IMR-90 (cell line): ENCODE data around the gene KCNK4. TPM values are rescaled to one million over a fixed set of nuclear protein-coding genes. Genes with fewer than 3 reads are reported as not detected.
A peak's percentile ranks its signal among the peaks of the same experiment; 100 is the strongest.

Source experiments
- ATAC-seq: fragments of 200-7000 bp; cut with Tn5 transposase; 2 replicates; pipeline ENCODE4 v1.9.1; 2020; ENCODE audit warnings: low read depth, mild to moderate bottlenecking, moderate library complexity
- BruUV-seq: library from RNA; stranded (reverse); fragments of 400-500 nt; replicated peaks from 2 replicates; lab custom pipeline; 2021; lab: Mats Ljungman, UMichigan
- CTCF ChIA-PET: fragments of 300-600 bp; formaldehyde crosslinking; extraction: SDS; loops from one replicate; lab custom pipeline; 2021; ENCODE audit warnings: antibody characterized with exemption; lab: Yijun Ruan, JAX
- POLR2A ChIA-PET: fragments of 300-600 bp; sonication (Branson Sonifier 250); formaldehyde crosslinking; loops from one replicate; lab custom pipeline; 2022; ENCODE audit warnings: antibody characterized with exemption; ENCODE audit not compliant: unreplicated experiment; lab: Charles Lee
- DNase-seq: peaks from one replicate; pipeline ENCODE4 v3.0.0; 2013
- H2AFZ ChIP-seq: replicated peaks from 2 replicates; pipeline ENCODE3; 2013; ENCODE audit warnings: low read length, mild to moderate bottlenecking; ENCODE audit not compliant: poor library complexity
- H2AK5ac ChIP-seq: 2 replicates; pipeline ENCODE4 v1.6.1; 2013; ENCODE audit warnings: low read depth, low read length, inconsistent platforms
- H2AK9ac ChIP-seq: replicated peaks from 2 replicates; pipeline ENCODE3; 2013; ENCODE audit warnings: mild to moderate bottlenecking, low read depth, low read length, moderate library complexity; ENCODE audit not compliant: poor library complexity
- H2BK120ac ChIP-seq: 2 replicates; pipeline ENCODE4 v1.6.1; 2013; ENCODE audit warnings: low read depth, low read length, inconsistent platforms
- H2BK15ac ChIP-seq: 3 replicates; pipeline ENCODE4 v1.6.1; 2013; ENCODE audit warnings: low read depth, low read length, inconsistent platforms
- H2BK20ac ChIP-seq: 2 replicates; pipeline ENCODE4 v1.6.1; 2013; ENCODE audit warnings: low read depth, mild to moderate bottlenecking, inconsistent platforms, low read length, moderate library complexity
- H2BK5ac ChIP-seq: 2 replicates; pipeline ENCODE4 v1.6.1; 2013; ENCODE audit warnings: mild to moderate bottlenecking, low read depth, low read length, inconsistent platforms; ENCODE audit not compliant: poor library complexity, severe bottlenecking
- H3K14ac ChIP-seq: replicated peaks from 2 replicates; pipeline ENCODE4 v1.6.1; 2013; ENCODE audit warnings: low read depth, low read length, inconsistent platforms
- H3K18ac ChIP-seq: 2 replicates; pipeline ENCODE4 v1.6.1; 2013; ENCODE audit warnings: low read depth, low read length, control low read depth
- H3K23ac ChIP-seq: 2 replicates; pipeline ENCODE4 v1.6.1; 2013; ENCODE audit warnings: low read depth, low read length, inconsistent platforms
- H3K27ac ChIP-seq: 2 replicates; pipeline ENCODE4 v1.5.1; 2013; ENCODE audit warnings: mild to moderate bottlenecking, control low read depth, low read length; ENCODE audit not compliant: insufficient read depth
- H3K27me3 ChIP-seq: 2 replicates; pipeline ENCODE4 v1.6.1; 2013; ENCODE audit warnings: low read length; ENCODE audit not compliant: control insufficient read depth, insufficient read depth
- H3K36me3 ChIP-seq: 2 replicates; pipeline ENCODE4 v1.6.1; 2013; ENCODE audit warnings: low read length, mixed read lengths; ENCODE audit not compliant: control insufficient read depth, insufficient read depth
- H3K4ac ChIP-seq: 2 replicates; pipeline ENCODE4 v1.6.1; 2013; ENCODE audit warnings: low read depth, low read length, inconsistent platforms
- H3K4me1 ChIP-seq: 2 replicates; pipeline ENCODE4 v1.6.1; 2013; ENCODE audit warnings: low read length, mixed read lengths; ENCODE audit not compliant: control insufficient read depth, insufficient read depth
- H3K4me2 ChIP-seq: 2 replicates; pipeline ENCODE4 v1.6.1; 2013; ENCODE audit warnings: low read depth, mild to moderate bottlenecking, control low read depth, low read length, moderate library complexity
- H3K4me3 ChIP-seq: 2 replicates; pipeline ENCODE4 v1.5.1; 2013; ENCODE audit warnings: low read depth, mild to moderate bottlenecking, control low read depth, low read length, moderate library complexity; ENCODE audit not compliant: insufficient read depth
- H3K56ac ChIP-seq: 2 replicates; pipeline ENCODE4 v1.6.1; 2013; ENCODE audit warnings: low read length, inconsistent platforms; ENCODE audit not compliant: insufficient read depth; ENCODE audit errors: extremely low read depth
- H3K79me1 ChIP-seq, 2 experiments: 2 replicates each; pipeline ENCODE4 v1.6.1; 2013; ENCODE audit warnings: low read length in 2 of 2, inconsistent platforms in 1 of 2, low read depth in 1 of 2
- H3K9ac ChIP-seq: 2 replicates; pipeline ENCODE4 v1.6.1; 2013; ENCODE audit warnings: low read depth, low read length, control low read depth
- H3K9me1 ChIP-seq: 2 replicates; pipeline ENCODE4 v1.6.1; 2013; ENCODE audit warnings: low read length, inconsistent platforms; ENCODE audit not compliant: insufficient read depth
- H3K9me3 ChIP-seq: 2 replicates; pipeline ENCODE4 v1.6.1; 2013; ENCODE audit warnings: low read length; ENCODE audit not compliant: control insufficient read depth, insufficient read depth
- H4K20me1 ChIP-seq: 2 replicates; pipeline ENCODE4 v1.6.1; 2013; ENCODE audit warnings: low read length, inconsistent platforms; ENCODE audit not compliant: insufficient read depth
- H4K5ac ChIP-seq: 2 replicates; pipeline ENCODE4 v1.6.1; 2013; ENCODE audit warnings: mild to moderate bottlenecking, low read depth, low read length, control low read depth
- H4K8ac ChIP-seq, 2 experiments: 2 replicates each; pipeline ENCODE4 v1.6.1; 2013; ENCODE audit warnings: low read depth in 2 of 2, low read length in 2 of 2, control low read depth in 1 of 2, inconsistent platforms in 1 of 2
- H4K91ac ChIP-seq: 2 replicates; pipeline ENCODE4 v1.6.1; 2013; ENCODE audit warnings: low read depth, low read length, inconsistent platforms; ENCODE audit not compliant: insufficient read depth
- BHLHE40 ChIP-seq: fragments of 150-350 bp; IDR thresholded peaks from 2 replicates; pipeline ENCODE4 v1.6.1; 2016; ENCODE audit warnings: mild to moderate bottlenecking, low read depth, low read length
- CEBPB ChIP-seq: IDR thresholded peaks from 2 replicates; pipeline ENCODE4 v1.6.1; 2012; ENCODE audit warnings: low read depth, low read length, improper control_type of control experiment
- CHD1 ChIP-seq: IDR thresholded peaks from 2 replicates; pipeline ENCODE4 v1.6.1; 2012; ENCODE audit warnings: low read depth, low read length, improper control_type of control experiment
- ELK1 ChIP-seq: fragments of 150-350 bp; IDR thresholded peaks from 2 replicates; pipeline ENCODE4 v1.6.1; 2016; ENCODE audit warnings: low read depth, mild to moderate bottlenecking, low read length, moderate library complexity, borderline replicate concordance
- FOS ChIP-seq: fragments of 150-350 bp; IDR thresholded peaks from 2 replicates; pipeline ENCODE4 v1.6.1; 2016; ENCODE audit warnings: low read depth, low read length
- MAFK ChIP-seq: IDR thresholded peaks from 2 replicates; pipeline ENCODE4 v1.6.1; 2012; ENCODE audit warnings: low read depth, low read length, improper control_type of control experiment
- MXI1 ChIP-seq: IDR thresholded peaks from 2 replicates; pipeline ENCODE4 v1.6.1; 2012; ENCODE audit warnings: low read depth, mild to moderate bottlenecking, low read length, moderate library complexity, borderline replicate concordance
- POLR2A ChIP-seq: IDR thresholded peaks from 2 replicates; pipeline ENCODE4 v1.6.1; 2012; ENCODE audit warnings: mild to moderate bottlenecking, low read depth, low read length
- RAD21 ChIP-seq: IDR thresholded peaks from 2 replicates; pipeline ENCODE4 v1.6.1; 2012; ENCODE audit warnings: low read length, improper control_type of control experiment
- RCOR1 ChIP-seq: IDR thresholded peaks from 2 replicates; pipeline ENCODE4 v1.6.1; 2012; ENCODE audit warnings: mild to moderate bottlenecking, low read length, improper control_type of control experiment; ENCODE audit not compliant: insufficient replicate concordance
- RFX5 ChIP-seq: IDR thresholded peaks from 2 replicates; pipeline ENCODE4 v1.8.0; 2012; ENCODE audit warnings: low read depth, mild to moderate bottlenecking, low read length, moderate library complexity
- SMC3 ChIP-seq: fragments of 150-350 bp; IDR thresholded peaks from 2 replicates; pipeline ENCODE4 v1.6.1; 2016; ENCODE audit warnings: low read depth, mild to moderate bottlenecking, antibody characterized with exemption, low read length, moderate library complexity
- USF2 ChIP-seq: fragments of 150-350 bp; IDR thresholded peaks from 2 replicates; pipeline ENCODE4 v1.6.1; 2017; ENCODE audit warnings: mild to moderate bottlenecking, antibody characterized with exemption, low read length, low read depth
- WGBS, 2 experiments: methylation state at CpG; one replicate each; pipeline versions ENCODE4 v1.1.5 to v1.1.7; 2013; ENCODE audit warnings: missing lambda C conversion rate in 2 of 2; ENCODE audit not compliant: insufficient read length in 1 of 2; ENCODE audit errors: extremely low coverage in 2 of 2; 5-methylcytosine and 5-hydroxymethylcytosine counted together
- dilution Hi-C: fragments of 300-500 bp; cut with HindIII; formaldehyde crosslinking; loops from one replicate; pipeline ENCODE4 v1.14.3; 2018; ENCODE audit warnings: low sequenced_read_pairs; ENCODE audit not compliant: unreplicated experiment
- in situ Hi-C: fragments of 300-500 bp; cut with MboI; formaldehyde crosslinking; loops from 3 replicates; pipeline ENCODE4 v1.14.3; 2019; ENCODE audit warnings: low sequenced_read_pairs, inconsistent platforms, mixed read lengths
- intact Hi-C: fragments of 100-400 bp; cut with micrococcal nuclease; formaldehyde crosslinking; loops from 2 replicates; pipeline ENCODE4 v1.10.0; 2022
- polyA plus RNA-seq, 3 experiments: library from polyadenylated mRNA; depleted of rRNA; stranded (reverse); fragments of >200 nt; gene quantifications; 2 replicates each; pipeline ENCODE4 v1.2.3, GENCODE V29; 2012; ENCODE audit warnings: low replicate concordance in 1 of 3
- total RNA-seq: library from RNA; depleted of rRNA; stranded (reverse); fragments of >200 nt; gene quantifications from 2 replicates; pipeline ENCODE4 v1.2.3, GENCODE V29; 2012
- TF ChIP-seq, protein P1 (sequence below): conservative IDR thresholded peaks from 2 replicates; pipeline ENCODE4 v1.5.1; 2012; ENCODE audit warnings: mild to moderate bottlenecking, low read depth, low read length, improper control_type of control experiment

The KCNK4 gene
- total and polyA plus RNA-seq, 2 of the 4 experiments (the other 2 are of a cell fraction): not detected

- no peak overlapping the region for H2BK5ac ChIP-seq
- no peaks in the 10 kb centered on the region for H3K36me3 ChIP-seq
- no peak overlapping the region for H4K5ac ChIP-seq
- ChIA-PET CTCF (no interaction called here), POLR2A (no interaction called here)
- H2BK20ac ChIP-seq: no peak overlapping the region
- H3K27me3 ChIP-seq: peaks cover 65% of the 10 kb centered on the region
- peaks cover 5% of the 10 kb centered on the region; the same call in 1 of the 2 replicates for H4K20me1 ChIP-seq
- WGBS, 2 experiments: 5% methylated on average over 46 of the region's 60 CpGs; no CpG with 5 or more reads in 1 of the 2 experiments
- no peak overlapping the region for H3K9ac ChIP-seq
- no TSS peak for BruUV-seq
- no peak overlapping the region for H2AK9ac ChIP-seq
- H2AFZ ChIP-seq: peak overlapping the region; percentile 78
- peaks cover 7% of the 10 kb centered on the region for H3K4me1 ChIP-seq
- no peak overlapping the region for H2BK120ac ChIP-seq
- no peak overlapping the region for H3K56ac ChIP-seq
- H2BK15ac ChIP-seq: no peak overlapping the region
- H3K4me3 ChIP-seq: peak overlapping the region; percentile 7; the same call in 1 of the 2 replicates
- H3K9me1 ChIP-seq: no peaks in the 10 kb centered on the region
- no peak overlapping the region for H3K23ac ChIP-seq
- no peak overlapping the region for H3K4ac ChIP-seq
- no peak overlapping the region for H4K91ac ChIP-seq
- H3K79me1 ChIP-seq: no peaks in the 10 kb centered on the region
- no peak overlapping the region for H2AK5ac ChIP-seq
- no peak overlapping the region for H3K18ac ChIP-seq
- no peak for DNase-seq
- ATAC-seq: peak; percentile 14; the same call in 1 of the 2 replicates
- H3K4me2 ChIP-seq: peak overlapping the region; percentile 18; the same call in 1 of the 2 replicates
- no peak overlapping the region for H3K14ac ChIP-seq
- in situ Hi-C loops (no loop called here), intact Hi-C loops (no loop called here), dilution Hi-C loops (no loop called here)
- H4K8ac ChIP-seq: no peak overlapping the region
- H3K9me3 ChIP-seq: no peaks in the 10 kb centered on the region
- H3K27ac ChIP-seq: no peak overlapping the region
- TF ChIP-seq POLR2A: no peak
- no peak for TF ChIP-seq CHD1
- no peak for TF ChIP-seq RFX5
- no peak for TF ChIP-seq MXI1
- TF ChIP-seq MAFK: no peak
- TF ChIP-seq ELK1: no peak
- TF ChIP-seq CEBPB: no peak
- TF ChIP-seq, protein P1, sequence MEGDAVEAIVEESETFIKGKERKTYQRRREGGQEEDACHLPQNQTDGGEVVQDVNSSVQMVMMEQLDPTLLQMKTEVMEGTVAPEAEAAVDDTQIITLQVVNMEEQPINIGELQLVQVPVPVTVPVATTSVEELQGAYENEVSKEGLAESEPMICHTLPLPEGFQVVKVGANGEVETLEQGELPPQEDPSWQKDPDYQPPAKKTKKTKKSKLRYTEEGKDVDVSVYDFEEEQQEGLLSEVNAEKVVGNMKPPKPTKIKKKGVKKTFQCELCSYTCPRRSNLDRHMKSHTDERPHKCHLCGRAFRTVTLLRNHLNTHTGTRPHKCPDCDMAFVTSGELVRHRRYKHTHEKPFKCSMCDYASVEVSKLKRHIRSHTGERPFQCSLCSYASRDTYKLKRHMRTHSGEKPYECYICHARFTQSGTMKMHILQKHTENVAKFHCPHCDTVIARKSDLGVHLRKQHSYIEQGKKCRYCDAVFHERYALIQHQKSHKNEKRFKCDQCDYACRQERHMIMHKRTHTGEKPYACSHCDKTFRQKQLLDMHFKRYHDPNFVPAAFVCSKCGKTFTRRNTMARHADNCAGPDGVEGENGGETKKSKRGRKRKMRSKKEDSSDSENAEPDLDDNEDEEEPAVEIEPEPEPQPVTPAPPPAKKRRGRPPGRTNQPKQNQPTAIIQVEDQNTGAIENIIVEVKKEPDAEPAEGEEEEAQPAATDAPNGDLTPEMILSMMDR: no peak
- no peak for TF ChIP-seq FOS
- TF ChIP-seq SMC3: no peak
- TF ChIP-seq USF2: no peak
- no peak for TF ChIP-seq RCOR1
- TF ChIP-seq BHLHE40: no peak
- TF ChIP-seq RAD21: no peak
Measured at GRCh38 chr11:64298966-64299846, 8.1 kb downstream of the KCNK4 start.
